Tibial nerve (tissue), 4 donors: ENCODE measurements around the gene FNDC3B.

Experiments
- CTCF ChIP-seq, 5 experiments: fragments of 200-600 bp in 3 of 5; fragments of 450-650 bp in 2 of 5; sonication (generic) in 3 of 5; IDR thresholded peaks; one replicate each; pipeline ENCODE4 v1.5.1; 2016 to 2019; ENCODE audit warnings: antibody characterized with exemption in 5 of 5, mild to moderate bottlenecking in 3 of 5, moderate library complexity in 2 of 5
- EP300 ChIP-seq, 2 donors: sonication (generic); formaldehyde crosslinking; IDR thresholded peaks; one replicate each; pipeline ENCODE4 v1.6.1; 2017; ENCODE audit warnings: antibody characterized with exemption in 2 of 2, mild to moderate bottlenecking in 1 of 2
- POLR2A ChIP-seq, 2 donors: fragments of 450-650 bp; IDR thresholded peaks; one replicate each; pipeline ENCODE4 v1.6.1; 2017; ENCODE audit warnings: antibody characterized with exemption in 2 of 2, mild to moderate bottlenecking in 2 of 2, moderate library complexity in 2 of 2

- TF ChIP-seq POLR2A (IDR thresholded peaks at IDR 0.05) (no peak), EP300 (IDR thresholded peaks at IDR 0.05) (no peak), CTCF (IDR thresholded peaks at IDR 0.05) (no peak)
Observed at GRCh38 chr3:172258624-172259023, 219.2 kb downstream of the FNDC3B start.
